HepG2 (cell line): Measurements from ENCODE around the gene TJP3. TPM values are rescaled to one million over a fixed set of nuclear protein-coding genes. Genes with fewer than 3 reads are reported as not detected.

Experiments
- ATAC-seq: fragments of 200-7000 bp; cut with Tn5 transposase; 3 replicates; pipeline ENCODE4 v1.9.1; 2020; ENCODE audit warnings: mild to moderate bottlenecking, moderate library complexity
- BruUV-seq: library from RNA; stranded (reverse); fragments of 400-500 nt; replicated peaks from 2 replicates; lab custom pipeline; 2021; lab: Mats Ljungman, UMichigan
- CTCF ChIA-PET: fragments of 300-600 bp; formaldehyde crosslinking; extraction: SDS; loops from one replicate; lab custom pipeline; 2021; ENCODE audit warnings: low total read pairs, inconsistent platforms, low intra/inter-chr PET ratio; lab: Yijun Ruan, JAX
- POLR2A ChIA-PET: fragments of 350-600 bp; sonication (Branson Sonifier 250); formaldehyde crosslinking; loops from one replicate; lab custom pipeline; 2020; ENCODE audit warnings: antibody characterized with exemption, inconsistent platforms; lab: Yijun Ruan, JAX
- DNase-seq: peaks from one replicate; pipeline ENCODE4 v3.0.0-alpha.2; 2015; ENCODE audit warnings: low spot score
- FAIRE-seq: peaks from 3 replicates; lab custom pipeline; 2011; peaks lifted over from hg19 to GRCh38; lab: Jason Lieb, UNC
- H2AFZ ChIP-seq: one replicate; pipeline ENCODE4 v1.6.1; 2011; ENCODE audit warnings: low read length, inconsistent platforms
- H3K27ac ChIP-seq: fragments of 300-600 bp; 3 replicates; pipeline ENCODE4 v1.8.0; 2011; ENCODE audit warnings: mixed run types, mild to moderate bottlenecking, mixed read lengths, low read length, inconsistent platforms; ENCODE audit not compliant: insufficient read depth; ENCODE audit errors: extremely low read length
- H3K27me3 ChIP-seq, 2 experiments: fragments of 200-600 bp in 1 of 2; 2 replicates in 1 of 2; 3 replicates in 1 of 2; pipeline versions ENCODE4 v1.6.0 to v1.8.0; 2011; ENCODE audit warnings: low read length in 2 of 2, mild to moderate bottlenecking in 2 of 2, moderate library complexity in 2 of 2, inconsistent platforms in 1 of 2; ENCODE audit not compliant: insufficient read depth in 2 of 2, control insufficient read depth in 1 of 2
- H3K36me3 ChIP-seq, 2 experiments: fragments of 200-600 bp in 1 of 2; replicated peaks in 1 of 2; 2 replicates in 1 of 2; 3 replicates in 1 of 2; pipeline versions ENCODE4 v1.5.1 to v1.8.0; 2011; ENCODE audit warnings: low read length in 2 of 2, inconsistent platforms in 1 of 2; ENCODE audit not compliant: insufficient read depth in 2 of 2, control insufficient read depth in 1 of 2
- H3K4me1 ChIP-seq: 2 replicates; pipeline ENCODE4 v1.5.1; 2012; ENCODE audit warnings: low read length, inconsistent platforms; ENCODE audit not compliant: insufficient read depth
- H3K4me2 ChIP-seq: 2 replicates; pipeline ENCODE4 v1.6.0; 2011; ENCODE audit warnings: low read depth, low read length, inconsistent platforms
- H3K4me3 ChIP-seq, 3 experiments: fragments of 200-600 bp in 1 of 3; sonication (generic), shearing (Covaris generic) in 1 of 3; replicated peaks in 1 of 3; 2 replicates each; pipeline ENCODE4 v1.5.1; 2011 to 2016; ENCODE audit warnings: low read length in 3 of 3, inconsistent platforms in 2 of 3, low read depth in 2 of 3, mild to moderate bottlenecking in 2 of 3, control low read depth in 1 of 3, mixed read lengths in 1 of 3; ENCODE audit not compliant: insufficient read depth in 1 of 3
- H3K79me2 ChIP-seq: one replicate; pipeline ENCODE4 v1.6.1; 2011; ENCODE audit warnings: low read length, inconsistent platforms; ENCODE audit not compliant: insufficient read depth
- H3K9ac ChIP-seq: 2 replicates; pipeline ENCODE4 v1.6.0; 2011; ENCODE audit warnings: mild to moderate bottlenecking, low read depth, low read length, inconsistent platforms; ENCODE audit not compliant: insufficient read depth
- H3K9me3 ChIP-seq: 2 replicates; pipeline ENCODE4 v1.5.1; 2012; ENCODE audit warnings: mild to moderate bottlenecking, low read length
- H4K20me1 ChIP-seq: 2 replicates; pipeline ENCODE4 v1.6.0; 2011; ENCODE audit warnings: inconsistent platforms, mild to moderate bottlenecking, low read length, moderate library complexity; ENCODE audit not compliant: insufficient read depth
- HMGA1 ChIP-seq: sonication (generic); formaldehyde crosslinking; conservative IDR thresholded peaks from 2 replicates; pipeline ENCODE4 v1.4.0; 2020; ENCODE audit warnings: missing genetic modification reagents
- HOXA3 ChIP-seq: sonication (generic); formaldehyde crosslinking; IDR thresholded peaks from 2 replicates; pipeline ENCODE4 v1.5.0; 2020; ENCODE audit warnings: missing genetic modification reagents
- KMT2B ChIP-seq: IDR thresholded peaks from 2 replicates; pipeline ENCODE4 v1.6.1; 2016; ENCODE audit warnings: missing genetic modification reagents, missing compliant biosample characterization
- NAIF1 ChIP-seq: sonication (generic); formaldehyde crosslinking; IDR thresholded peaks from 2 replicates; pipeline ENCODE4 v1.5.0; 2020; ENCODE audit warnings: mild to moderate bottlenecking, missing genetic modification reagents, borderline replicate concordance
- NFYB ChIP-seq: sonication (generic); formaldehyde crosslinking; IDR thresholded peaks from 2 replicates; pipeline ENCODE4 v1.4.0; 2020; ENCODE audit warnings: missing genetic modification reagents
- RELA ChIP-seq: sonication (generic); formaldehyde crosslinking; IDR thresholded peaks from 2 replicates; pipeline ENCODE4 v1.4.0; 2020; ENCODE audit warnings: missing genetic modification reagents
- SMC3 ChIP-seq: IDR thresholded peaks from 2 replicates; pipeline ENCODE4 v1.6.1; 2011; ENCODE audit warnings: low read length, improper control_type of control experiment
- XBP1 ChIP-seq: sonication (generic); formaldehyde crosslinking; IDR thresholded peaks from 2 replicates; pipeline ENCODE4 v1.5.0; 2020; ENCODE audit warnings: missing genetic modification reagents
- ZNF350 ChIP-seq: sonication (generic); formaldehyde crosslinking; IDR thresholded peaks from 2 replicates; pipeline ENCODE4 v1.4.0; 2020; ENCODE audit warnings: mild to moderate bottlenecking, low read depth, missing genetic modification reagents, borderline replicate concordance
- ZNF562 ChIP-seq: sonication (generic); formaldehyde crosslinking; IDR thresholded peaks from 2 replicates; pipeline ENCODE4 v1.8.0; 2022; ENCODE audit warnings: missing genetic modification reagents, borderline replicate concordance
- WGBS: methylation state at CpG from one replicate; pipeline ENCODE4 v1.1.6; 2017; ENCODE audit warnings: low lambda C conversion rate; 5-methylcytosine and 5-hydroxymethylcytosine counted together
- in situ Hi-C: cut with HindIII; loops from 2 replicates; pipeline ENCODE4 v1.10.0; 2017; ENCODE audit warnings: low pct_unique_long_range_greater_than_20kb; ENCODE audit not compliant: extremely low pct_ligation_motif_present
- intact Hi-C: fragments of 100-400 bp; cut with micrococcal nuclease; formaldehyde crosslinking; loops from one replicate; pipeline ENCODE4 v1.10.0; 2022; ENCODE audit not compliant: unreplicated experiment
- polyA plus RNA-seq, 8 experiments: library from polyadenylated mRNA; depleted of rRNA in 3 of 8; stranded (reverse) in 7 of 8; unstranded in 1 of 8; fragments of >200 nt; fragmentation: Illumina TruSeq in 4 of 8; extraction: Trizol in 4 of 8; gene quantifications; 2 replicates each; pipeline versions ENCODE4 v1.2.1 to v1.2.3, GENCODE V29; 2011 to 2016; ENCODE audit warnings: low read depth in 4 of 8, missing spikeins in 1 of 8, mixed read lengths in 1 of 8; ENCODE audit not compliant: insufficient read depth in 1 of 8
- total RNA-seq, 5 experiments: library from RNA; depleted of rRNA; stranded (reverse); fragments of >200 nt; fragmentation: Illumina TruSeq; extraction: Trizol; gene quantifications; 2 replicates each; pipeline ENCODE4 v1.2.3, GENCODE V29; 2016; ENCODE audit warnings: low read depth in 1 of 5
- TF ChIP-seq, protein P1 (sequence below): sonication (generic); formaldehyde crosslinking; IDR thresholded peaks from 2 replicates; pipeline ENCODE4 v1.8.0; 2022; ENCODE audit warnings: mild to moderate bottlenecking, missing genetic modification reagents, moderate library complexity
- TF ChIP-seq, protein P2 (sequence below): sonication (generic); formaldehyde crosslinking; IDR thresholded peaks from 2 replicates; pipeline ENCODE4 v1.5.0; 2020; ENCODE audit warnings: missing genetic modification reagents, mild to moderate bottlenecking, borderline replicate concordance
- TF ChIP-seq, protein P3 (sequence below): sonication (generic); formaldehyde crosslinking; IDR thresholded peaks from 2 replicates; pipeline ENCODE4 v1.4.0; 2020; ENCODE audit warnings: mild to moderate bottlenecking, missing genetic modification reagents
- TF ChIP-seq, protein P4 (sequence below): conservative IDR thresholded peaks from 2 replicates; pipeline ENCODE4 v1.6.1; 2018; ENCODE audit warnings: missing genetic modification reagents

The TJP3 gene
- total and polyA plus RNA-seq, 2 of the 13 experiments (the other 11 are each of a cell fraction or from before 2014, with no cell fraction given), result 2.3 to 21.5 TPM

DNA sequence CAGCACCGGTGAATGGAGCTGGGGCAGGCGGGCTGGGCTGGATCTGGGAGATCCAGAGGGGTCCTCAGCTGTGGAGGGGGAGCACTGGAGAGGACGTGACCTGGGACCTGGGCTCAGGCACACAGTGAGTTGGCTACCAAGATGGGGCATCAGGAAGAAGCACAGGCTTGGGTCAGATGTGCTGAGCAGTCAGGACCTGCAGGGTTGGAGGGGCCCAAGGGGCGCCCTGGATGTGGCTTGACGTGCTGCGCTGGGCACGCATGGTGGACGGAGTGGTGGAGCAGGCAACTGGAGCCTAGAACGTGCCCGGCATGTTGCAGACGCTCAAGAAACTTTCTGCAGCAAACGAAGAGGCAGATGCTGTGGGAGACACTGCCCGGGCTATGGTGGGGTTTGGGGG is 28.6 kb upstream of the TJP3 start:
- Histone ChIP-seq H3K27me3 (no peaks in the 10 kb centered on the region), H3K9me3 (peaks cover 6% of the 10 kb centered on the region; the same call in 1 of the 2 replicates), H3K36me3 (peaks cover 2 to 5% of the 10 kb centered on the region in 2 experiments; a peak in 2 of 5 replicates), H3K4me1 (no peaks in the 10 kb centered on the region), H3K79me2 (no peaks in the 10 kb centered on the region), H2AFZ (no peak overlapping the region), H3K4me3 (no peak overlapping the region), H3K9ac (no peak overlapping the region), H3K27ac (no peak overlapping the region)
- no peak for DNase-seq
- no TSS peak for BruUV-seq
- intact Hi-C loops, result no loop called here
- POLR2A ChIA-PET, result no interaction called here
- TF ChIP-seq NFYB (CRISPR knock-in tag) (no peak), KMT2B (CRISPR knock-in tag) (no peak), HMGA1 (no peak), ZNF350 (no peak), XBP1 (CRISPR knock-in tag) (no peak)
- TF ChIP-seq, protein P1, sequence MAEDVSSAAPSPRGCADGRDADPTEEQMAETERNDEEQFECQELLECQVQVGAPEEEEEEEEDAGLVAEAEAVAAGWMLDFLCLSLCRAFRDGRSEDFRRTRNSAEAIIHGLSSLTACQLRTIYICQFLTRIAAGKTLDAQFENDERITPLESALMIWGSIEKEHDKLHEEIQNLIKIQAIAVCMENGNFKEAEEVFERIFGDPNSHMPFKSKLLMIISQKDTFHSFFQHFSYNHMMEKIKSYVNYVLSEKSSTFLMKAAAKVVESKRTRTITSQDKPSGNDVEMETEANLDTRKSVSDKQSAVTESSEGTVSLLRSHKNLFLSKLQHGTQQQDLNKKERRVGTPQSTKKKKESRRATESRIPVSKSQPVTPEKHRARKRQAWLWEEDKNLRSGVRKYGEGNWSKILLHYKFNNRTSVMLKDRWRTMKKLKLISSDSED (CRISPR knock-in tag), result no peak
- TF ChIP-seq, all 625 proteins: peak for 0
- FAIRE-seq, result no peak
- in situ Hi-C loops, result no loop called here
- CTCF ChIA-PET, result no interaction called here
- Histone ChIP-seq H4K20me1 (no peaks in the 10 kb centered on the region), H3K4me2 (no peak overlapping the region)
- ATAC-seq, result no peak
- WGBS, result 96% methylated on average over 3 of the region's 13 CpGs

DNA sequence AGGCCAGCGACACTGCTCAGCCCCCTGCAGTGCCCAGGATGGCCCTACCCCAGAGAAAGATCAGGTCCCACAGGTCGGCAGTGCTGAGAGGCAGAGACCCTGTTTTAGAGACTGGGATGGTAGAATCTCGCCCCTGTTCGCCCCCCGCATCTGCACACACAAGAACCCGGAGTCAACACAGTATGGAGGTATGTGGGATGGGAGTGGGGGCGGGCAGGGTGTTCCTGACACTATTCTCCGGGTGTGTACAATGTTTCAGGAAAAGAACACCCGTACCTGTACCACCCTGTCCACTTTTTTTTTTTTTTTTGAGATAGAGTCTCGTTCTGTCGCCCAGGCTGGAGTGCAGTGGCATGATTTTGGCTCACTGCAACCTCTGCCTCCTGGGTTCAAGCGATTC is 27.2 kb upstream of the TJP3 start:
- Histone ChIP-seq H3K27me3 (no peaks in the 10 kb centered on the region), H3K27ac (no peak overlapping the region), H3K36me3 (peaks cover 2 to 5% of the 10 kb centered on the region in 2 experiments; a peak in 3 of 5 replicates), H3K9me3 (peaks cover 9% of the 10 kb centered on the region; the same call in 1 of the 2 replicates), H3K79me2 (no peaks in the 10 kb centered on the region), H3K4me3 (no peak overlapping the region), H3K9ac (no peak overlapping the region), H2AFZ (no peak overlapping the region), H3K4me1 (no peaks in the 10 kb centered on the region), H3K4me2 (no peak overlapping the region), H4K20me1 (no peaks in the 10 kb centered on the region)
- intact Hi-C loops (no loop called here), in situ Hi-C loops (no loop called here)
- 97% methylated on average over 10 of the region's 12 CpGs for WGBS
- no peak for DNase-seq
- no peak for ATAC-seq
- BruUV-seq, result no TSS peak
- no peak for FAIRE-seq
- TF ChIP-seq, protein P2, sequence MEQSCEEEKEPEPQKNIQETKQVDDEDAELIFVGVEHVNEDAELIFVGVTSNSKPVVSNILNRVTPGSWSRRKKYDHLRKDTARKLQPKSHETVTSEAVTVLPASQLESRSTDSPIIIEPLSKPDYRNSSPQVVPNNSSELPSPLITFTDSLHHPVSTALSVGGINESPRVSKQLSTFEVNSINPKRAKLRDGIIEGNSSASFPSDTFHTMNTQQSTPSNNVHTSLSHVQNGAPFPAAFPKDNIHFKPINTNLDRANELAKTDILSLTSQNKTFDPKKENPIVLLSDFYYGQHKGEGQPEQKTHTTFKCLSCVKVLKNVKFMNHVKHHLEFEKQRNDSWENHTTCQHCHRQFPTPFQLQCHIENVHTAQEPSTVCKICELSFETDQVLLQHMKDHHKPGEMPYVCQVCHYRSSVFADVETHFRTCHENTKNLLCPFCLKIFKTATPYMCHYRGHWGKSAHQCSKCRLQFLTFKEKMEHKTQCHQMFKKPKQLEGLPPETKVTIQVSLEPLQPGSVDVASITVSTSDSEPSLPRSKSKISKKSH (CRISPR knock-in tag), result no peak
- TF ChIP-seq SMC3 (no peak), RELA (CRISPR knock-in tag) (no peak), ZNF562 (CRISPR knock-in tag) (no peak), NAIF1 (CRISPR knock-in tag) (no peak), HOXA3 (CRISPR knock-in tag) (no peak)
- TF ChIP-seq, protein P3, sequence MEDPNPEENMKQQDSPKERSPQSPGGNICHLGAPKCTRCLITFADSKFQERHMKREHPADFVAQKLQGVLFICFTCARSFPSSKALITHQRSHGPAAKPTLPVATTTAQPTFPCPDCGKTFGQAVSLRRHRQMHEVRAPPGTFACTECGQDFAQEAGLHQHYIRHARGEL, result no peak
- TF ChIP-seq, protein P4, sequence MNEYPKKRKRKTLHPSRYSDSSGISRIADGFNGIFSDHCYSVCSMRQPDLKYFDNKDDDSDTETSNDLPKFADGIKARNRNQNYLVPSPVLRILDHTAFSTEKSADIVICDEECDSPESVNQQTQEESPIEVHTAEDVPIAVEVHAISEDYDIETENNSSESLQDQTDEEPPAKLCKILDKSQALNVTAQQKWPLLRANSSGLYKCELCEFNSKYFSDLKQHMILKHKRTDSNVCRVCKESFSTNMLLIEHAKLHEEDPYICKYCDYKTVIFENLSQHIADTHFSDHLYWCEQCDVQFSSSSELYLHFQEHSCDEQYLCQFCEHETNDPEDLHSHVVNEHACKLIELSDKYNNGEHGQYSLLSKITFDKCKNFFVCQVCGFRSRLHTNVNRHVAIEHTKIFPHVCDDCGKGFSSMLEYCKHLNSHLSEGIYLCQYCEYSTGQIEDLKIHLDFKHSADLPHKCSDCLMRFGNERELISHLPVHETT, result no peak
- ChIA-PET CTCF (no interaction called here), POLR2A (no interaction called here)
